GM19397 (cell line): ENCODE data around the gene AKAP6.

Source experiments
- ATAC-seq: cut with Tn5 transposase; IDR thresholded peaks from one replicate; pipeline ENCODE4 v1.9.1; 2021; ENCODE audit warnings: mild to moderate bottlenecking, moderate library complexity; ENCODE audit not compliant: unreplicated experiment

The AKAP6 gene

GRCh38 chr14:32473464-32473855, 144.4 kb downstream of the AKAP6 start:
- no peak for ATAC-seq

- ATAC-seq, result no peak
These were observed 145.5 kb downstream of the AKAP6 start for GRCh38 chr14:32474478-32475195.

GRCh38 chr14:32476532-32476931, 147.4 kb downstream of the AKAP6 start:
- ATAC-seq, result no peak

GRCh38 chr14:32477396-32477795, 148.3 kb downstream of the AKAP6 start:
- ATAC-seq, result no peak

- no peak for ATAC-seq
These were observed 149.0 kb downstream of the AKAP6 start for GRCh38 chr14:32478050-32478449.

- ATAC-seq, result no peak
These were observed 151.2 kb downstream of the AKAP6 start for GRCh38 chr14:32480337-32480736.

- ATAC-seq, result no peak
These were observed 152.6 kb downstream of the AKAP6 start for GRCh38 chr14:32481707-32482106.

GRCh38 chr14:32491416-32492016, 162.4 kb downstream of the AKAP6 start:
- ATAC-seq, result no peak

GRCh38 chr14:32492457-32492856, 163.4 kb downstream of the AKAP6 start:
- ATAC-seq, result no peak

GRCh38 chr14:32494609-32495434, 165.7 kb downstream of the AKAP6 start:
- ATAC-seq, result no peak

GRCh38 chr14:32495435-32495734, 166.3 kb downstream of the AKAP6 start:
- ATAC-seq, result no peak

- no peak for ATAC-seq
These were observed 168.2 kb downstream of the AKAP6 start for GRCh38 chr14:32497248-32497647.

GRCh38 chr14:32507029-32507984, 178.2 kb downstream of the AKAP6 start:
- no peak for ATAC-seq

- ATAC-seq, result no peak
These were observed 179.2 kb downstream of the AKAP6 start for GRCh38 chr14:32508281-32508680.

GRCh38 chr14:32509632-32510187, 180.6 kb downstream of the AKAP6 start:
- no peak for ATAC-seq

- ATAC-seq, result no peak
These were observed 181.7 kb downstream of the AKAP6 start for GRCh38 chr14:32510815-32511214.

- no peak for ATAC-seq
These were observed 183.2 kb downstream of the AKAP6 start for GRCh38 chr14:32512348-32512747.

- no peak for ATAC-seq
These were observed 183.7 kb downstream of the AKAP6 start for GRCh38 chr14:32512813-32513212.

GRCh38 chr14:32513571-32514009, 184.5 kb downstream of the AKAP6 start:
- ATAC-seq, result no peak

GRCh38 chr14:32514236-32514635, 185.1 kb downstream of the AKAP6 start:
- ATAC-seq, result no peak

- ATAC-seq, result no peak
These were observed 185.6 kb downstream of the AKAP6 start for GRCh38 chr14:32514681-32515080.
